SK-N-MC (cell line): ENCODE measurements around the gene SMOC1.

ENCODE experiments used
- EZH2 ChIP-seq: fragments of 200-600 bp; sonication (generic); IDR thresholded peaks from one replicate; pipeline ENCODE4 v1.6.1; 2017; ENCODE audit warnings: antibody characterized with exemption
- FOXP2 ChIP-seq: optimal IDR thresholded peaks from 2 replicates; pipeline ENCODE3; 2011; ENCODE audit warnings: mild to moderate bottlenecking, moderate library complexity; ENCODE audit not compliant: insufficient read depth; ENCODE audit errors: extremely low read length, control extremely low read depth
- POLR2AphosphoS5 ChIP-seq: IDR thresholded peaks from 2 replicates; pipeline ENCODE4 v1.6.1; 2012; ENCODE audit warnings: mild to moderate bottlenecking, low read depth, low read length, borderline replicate concordance

- TF ChIP-seq POLR2AphosphoS5, result no peak
- no peak for TF ChIP-seq EZH2
- no peak for TF ChIP-seq FOXP2
Observed at GRCh38 chr14:69853774-69854173, 25.4 kb upstream of the SMOC1 start.
